Panc1 (cell line): ENCODE data around the gene HBEGF. TPM values are rescaled to one million over a fixed set of nuclear protein-coding genes. Genes with fewer than 3 reads are reported as not detected.

Source experiments
- ATAC-seq: fragments of 200-7000 bp; cut with Tn5 transposase; 2 replicates; pipeline ENCODE4 v1.9.1; 2020; ENCODE audit warnings: mild to moderate bottlenecking, moderate library complexity
- BruUV-seq: library from RNA; stranded (reverse); fragments of 400-500 nt; replicated peaks from 2 replicates; lab custom pipeline; 2021; lab: Mats Ljungman, UMichigan
- CTCF ChIA-PET: fragments of 300-600 bp; sonication (Branson Sonifier 250); formaldehyde crosslinking; loops from one replicate; lab custom pipeline; 2022; ENCODE audit warnings: antibody characterized with exemption; lab: Charles Lee
- POLR2A ChIA-PET: fragments of 300-600 bp; sonication (Branson Sonifier 250); formaldehyde crosslinking; loops from one replicate; lab custom pipeline; 2022; ENCODE audit warnings: antibody characterized with exemption; lab: Charles Lee
- DNase-seq: peaks from one replicate; pipeline ENCODE4 v3.0.0-alpha.2; 2010; ENCODE audit warnings: low read depth, low spot score
- H3K27ac ChIP-seq: 2 replicates; pipeline ENCODE4 v1.5.1; 2011; ENCODE audit warnings: mild to moderate bottlenecking, low read length, inconsistent platforms
- H3K27me3 ChIP-seq: fragments of 200-500 bp; sonication (Bioruptor generic); 2 replicates; pipeline ENCODE4 v1.6.0; 2014; ENCODE audit warnings: low read length, inconsistent platforms; ENCODE audit not compliant: control insufficient read depth, insufficient read depth
- H3K36me3 ChIP-seq: fragments of 200-500 bp; sonication (Bioruptor generic); 2 replicates; pipeline ENCODE4 v1.5.1; 2014; ENCODE audit warnings: inconsistent platforms, mild to moderate bottlenecking, low read length, moderate library complexity; ENCODE audit not compliant: control insufficient read depth, insufficient read depth
- H3K4me1 ChIP-seq: 2 replicates; pipeline ENCODE4 v1.5.1; 2011; ENCODE audit warnings: inconsistent platforms, mild to moderate bottlenecking, low read length, moderate library complexity; ENCODE audit not compliant: control insufficient read depth, insufficient read depth
- H3K4me3 ChIP-seq, 2 experiments: 2 replicates each; pipeline ENCODE4 v1.5.1; 2011 to 2012; ENCODE audit warnings: low read depth in 2 of 2, low read length in 2 of 2, mild to moderate bottlenecking in 2 of 2, inconsistent platforms in 1 of 2, moderate library complexity in 1 of 2
- H3K9me3 ChIP-seq: fragments of 200-500 bp; sonication (Bioruptor generic); 2 replicates; pipeline ENCODE4 v1.5.1; 2014; ENCODE audit warnings: low read depth, mild to moderate bottlenecking, inconsistent platforms, low read length, moderate library complexity; ENCODE audit not compliant: control insufficient read depth, insufficient read depth
- POLR2AphosphoS5 ChIP-seq: IDR thresholded peaks from 2 replicates; pipeline ENCODE4 v1.6.1; 2012; ENCODE audit warnings: mild to moderate bottlenecking, low read depth, low read length, moderate library complexity
- SIN3A ChIP-seq: IDR thresholded peaks from 2 replicates; pipeline ENCODE4 v1.6.1; 2012; ENCODE audit warnings: low read depth, mild to moderate bottlenecking, low read length, moderate library complexity, borderline replicate concordance; ENCODE audit not compliant: insufficient read depth
- TCF7L2 ChIP-seq: IDR thresholded peaks from 2 replicates; pipeline ENCODE4 v1.6.1; 2011; ENCODE audit warnings: mild to moderate bottlenecking, low read depth, low read length, inconsistent platforms
- in situ Hi-C: cut with HindIII; loops from 2 replicates; pipeline ENCODE4 v1.10.0; 2016; ENCODE audit warnings: low sequenced_read_pairs, low pct_unique_long_range_greater_than_20kb
- intact Hi-C: fragments of 100-400 bp; cut with micrococcal nuclease; formaldehyde crosslinking; loops from one replicate; pipeline ENCODE4 v1.10.0; 2022; ENCODE audit not compliant: unreplicated experiment
- total RNA-seq: library from RNA; stranded (reverse); gene quantifications from one replicate; pipeline ENCODE4 v1.2.1, GENCODE V29; 2021; ENCODE audit not compliant: unreplicated experiment
- TF ChIP-seq, protein P1 (sequence below): fragments of 450-650 bp; IDR thresholded peaks from 2 replicates; pipeline ENCODE4 v1.5.1; 2017; ENCODE audit warnings: mild to moderate bottlenecking
- TF ChIP-seq, protein P2 (sequence below), 2 experiments: IDR thresholded peaks; 2 replicates each; pipeline ENCODE4 v1.6.1; 2011 to 2012; ENCODE audit warnings: low read depth in 2 of 2, control low read depth in 1 of 2, low read length in 1 of 2, mild to moderate bottlenecking in 1 of 2, moderate library complexity in 1 of 2; ENCODE audit not compliant: insufficient read depth in 1 of 2

Gene HBEGF
- total RNA-seq, 1 experiment from 2014 or later, result 5.0 TPM

DNA sequence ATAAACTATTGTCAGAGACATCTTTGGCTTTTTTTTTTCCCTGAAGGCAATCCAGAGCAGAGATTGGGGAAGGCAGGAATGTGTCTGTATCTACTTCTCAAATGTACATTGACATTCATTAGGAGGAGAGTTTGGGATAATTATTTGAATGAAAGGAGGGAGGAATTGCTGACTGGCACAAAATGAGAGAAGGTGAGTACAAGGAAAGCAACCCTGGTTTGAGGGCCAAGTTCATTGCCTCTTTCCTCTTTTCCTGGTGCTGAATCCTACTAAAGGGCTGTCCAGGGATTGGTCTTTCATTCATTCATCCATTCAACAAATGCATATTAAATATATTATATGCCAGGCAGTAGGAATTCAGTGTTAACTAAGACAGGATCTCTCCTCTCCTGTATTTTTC is 36.5 kb upstream of the HBEGF start:
- CTCF ChIA-PET, result no interaction called here
- Histone ChIP-seq H3K27me3 (no peaks in the 10 kb centered on the region), H3K9me3 (no peaks in the 10 kb centered on the region), H3K4me3 (no peak overlapping the region), H3K4me1 (no peaks in the 10 kb centered on the region), H3K36me3 (no peaks in the 10 kb centered on the region), H3K27ac (no peak overlapping the region)
- DNase-seq (no peak), ATAC-seq (no peak)
- no TSS peak for BruUV-seq
- in situ Hi-C loops, result no loop called here
- intact Hi-C loops, result no loop called here
- POLR2A ChIA-PET, result no interaction called here
- TF ChIP-seq, protein P1, sequence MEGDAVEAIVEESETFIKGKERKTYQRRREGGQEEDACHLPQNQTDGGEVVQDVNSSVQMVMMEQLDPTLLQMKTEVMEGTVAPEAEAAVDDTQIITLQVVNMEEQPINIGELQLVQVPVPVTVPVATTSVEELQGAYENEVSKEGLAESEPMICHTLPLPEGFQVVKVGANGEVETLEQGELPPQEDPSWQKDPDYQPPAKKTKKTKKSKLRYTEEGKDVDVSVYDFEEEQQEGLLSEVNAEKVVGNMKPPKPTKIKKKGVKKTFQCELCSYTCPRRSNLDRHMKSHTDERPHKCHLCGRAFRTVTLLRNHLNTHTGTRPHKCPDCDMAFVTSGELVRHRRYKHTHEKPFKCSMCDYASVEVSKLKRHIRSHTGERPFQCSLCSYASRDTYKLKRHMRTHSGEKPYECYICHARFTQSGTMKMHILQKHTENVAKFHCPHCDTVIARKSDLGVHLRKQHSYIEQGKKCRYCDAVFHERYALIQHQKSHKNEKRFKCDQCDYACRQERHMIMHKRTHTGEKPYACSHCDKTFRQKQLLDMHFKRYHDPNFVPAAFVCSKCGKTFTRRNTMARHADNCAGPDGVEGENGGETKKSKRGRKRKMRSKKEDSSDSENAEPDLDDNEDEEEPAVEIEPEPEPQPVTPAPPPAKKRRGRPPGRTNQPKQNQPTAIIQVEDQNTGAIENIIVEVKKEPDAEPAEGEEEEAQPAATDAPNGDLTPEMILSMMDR, result no peak
- TF ChIP-seq SIN3A (no peak), TCF7L2 (no peak), POLR2AphosphoS5 (no peak)
- TF ChIP-seq, protein P2, sequence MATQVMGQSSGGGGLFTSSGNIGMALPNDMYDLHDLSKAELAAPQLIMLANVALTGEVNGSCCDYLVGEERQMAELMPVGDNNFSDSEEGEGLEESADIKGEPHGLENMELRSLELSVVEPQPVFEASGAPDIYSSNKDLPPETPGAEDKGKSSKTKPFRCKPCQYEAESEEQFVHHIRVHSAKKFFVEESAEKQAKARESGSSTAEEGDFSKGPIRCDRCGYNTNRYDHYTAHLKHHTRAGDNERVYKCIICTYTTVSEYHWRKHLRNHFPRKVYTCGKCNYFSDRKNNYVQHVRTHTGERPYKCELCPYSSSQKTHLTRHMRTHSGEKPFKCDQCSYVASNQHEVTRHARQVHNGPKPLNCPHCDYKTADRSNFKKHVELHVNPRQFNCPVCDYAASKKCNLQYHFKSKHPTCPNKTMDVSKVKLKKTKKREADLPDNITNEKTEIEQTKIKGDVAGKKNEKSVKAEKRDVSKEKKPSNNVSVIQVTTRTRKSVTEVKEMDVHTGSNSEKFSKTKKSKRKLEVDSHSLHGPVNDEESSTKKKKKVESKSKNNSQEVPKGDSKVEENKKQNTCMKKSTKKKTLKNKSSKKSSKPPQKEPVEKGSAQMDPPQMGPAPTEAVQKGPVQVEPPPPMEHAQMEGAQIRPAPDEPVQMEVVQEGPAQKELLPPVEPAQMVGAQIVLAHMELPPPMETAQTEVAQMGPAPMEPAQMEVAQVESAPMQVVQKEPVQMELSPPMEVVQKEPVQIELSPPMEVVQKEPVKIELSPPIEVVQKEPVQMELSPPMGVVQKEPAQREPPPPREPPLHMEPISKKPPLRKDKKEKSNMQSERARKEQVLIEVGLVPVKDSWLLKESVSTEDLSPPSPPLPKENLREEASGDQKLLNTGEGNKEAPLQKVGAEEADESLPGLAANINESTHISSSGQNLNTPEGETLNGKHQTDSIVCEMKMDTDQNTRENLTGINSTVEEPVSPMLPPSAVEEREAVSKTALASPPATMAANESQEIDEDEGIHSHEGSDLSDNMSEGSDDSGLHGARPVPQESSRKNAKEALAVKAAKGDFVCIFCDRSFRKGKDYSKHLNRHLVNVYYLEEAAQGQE (IDR thresholded peaks at IDR 0.05; ENCODE audit: insufficient read depth in 1 of 2, low read depth in 2 of 2, low read length in 1 of 2), result no peak

DNA sequence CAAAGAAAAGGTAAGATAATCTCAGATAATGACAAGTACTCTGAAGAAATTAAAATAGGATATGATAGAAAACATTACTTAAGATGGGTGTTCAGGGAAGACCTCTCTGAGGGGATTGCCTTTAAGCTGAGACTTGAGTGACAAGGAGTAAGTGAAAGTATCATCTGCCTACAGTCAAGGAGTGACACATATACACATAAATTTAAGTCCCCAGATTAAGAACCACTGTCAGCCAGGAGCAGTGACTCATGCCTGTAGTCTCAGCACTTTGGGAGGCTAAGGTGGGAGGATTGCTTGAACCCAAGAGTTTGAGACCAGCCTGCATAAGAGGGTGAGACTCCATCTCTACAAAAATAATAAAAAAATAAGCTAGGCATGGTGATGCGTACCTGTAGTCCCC is 35.6 kb upstream of the HBEGF start:
- Histone ChIP-seq H3K27ac (no peak overlapping the region), H3K4me1 (no peaks in the 10 kb centered on the region), H3K9me3 (no peaks in the 10 kb centered on the region), H3K27me3 (no peaks in the 10 kb centered on the region), H3K4me3 (no peak overlapping the region), H3K36me3 (no peaks in the 10 kb centered on the region)
- no peak for ATAC-seq
- ChIA-PET CTCF (no interaction called here), POLR2A (no interaction called here)
- no TSS peak for BruUV-seq
- no peak for DNase-seq
- no peak for TF ChIP-seq SIN3A
- TF ChIP-seq TCF7L2, result no peak
- no peak for TF ChIP-seq POLR2AphosphoS5
- TF ChIP-seq, protein P2 (IDR thresholded peaks at IDR 0.05; ENCODE audit: insufficient read depth in 1 of 2, low read depth in 2 of 2, low read length in 1 of 2), result no peak
- TF ChIP-seq, protein P1, result no peak
- intact Hi-C loops (no loop called here), in situ Hi-C loops (no loop called here)
